ENCODE results near the gene STRBP. TPM values are rescaled to one million over a fixed set of nuclear protein-coding genes. Genes with fewer than 3 reads are reported as not detected.

The STRBP gene
- total and polyA plus RNA-seq, 9 of the 15 experiments (the other 6 are each of a cell fraction or from before 2014, with no cell fraction given): 27.7 to 84.0 (median 70.2) TPM

DNA sequence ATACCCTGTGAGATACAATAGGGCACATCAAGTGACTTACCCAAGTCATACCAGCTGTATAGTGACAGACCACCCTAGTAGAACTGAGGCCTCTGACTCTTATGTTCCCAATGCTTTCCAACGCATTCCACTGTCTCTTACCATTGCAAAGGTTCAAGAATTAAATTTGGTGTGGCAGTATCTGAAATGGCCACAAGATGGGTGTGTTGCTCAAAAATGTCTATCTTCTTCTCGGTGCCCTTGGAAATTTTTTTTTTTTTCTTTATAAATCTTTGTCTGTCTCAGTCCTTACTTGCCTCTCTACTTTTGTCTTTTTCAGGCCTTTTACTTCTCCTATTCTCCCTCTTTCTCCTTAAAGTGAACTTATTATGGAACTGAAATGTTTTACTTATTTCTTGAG, 186.6 kb downstream of the STRBP start (continued):
- TF ChIP-seq, protein P1, sequence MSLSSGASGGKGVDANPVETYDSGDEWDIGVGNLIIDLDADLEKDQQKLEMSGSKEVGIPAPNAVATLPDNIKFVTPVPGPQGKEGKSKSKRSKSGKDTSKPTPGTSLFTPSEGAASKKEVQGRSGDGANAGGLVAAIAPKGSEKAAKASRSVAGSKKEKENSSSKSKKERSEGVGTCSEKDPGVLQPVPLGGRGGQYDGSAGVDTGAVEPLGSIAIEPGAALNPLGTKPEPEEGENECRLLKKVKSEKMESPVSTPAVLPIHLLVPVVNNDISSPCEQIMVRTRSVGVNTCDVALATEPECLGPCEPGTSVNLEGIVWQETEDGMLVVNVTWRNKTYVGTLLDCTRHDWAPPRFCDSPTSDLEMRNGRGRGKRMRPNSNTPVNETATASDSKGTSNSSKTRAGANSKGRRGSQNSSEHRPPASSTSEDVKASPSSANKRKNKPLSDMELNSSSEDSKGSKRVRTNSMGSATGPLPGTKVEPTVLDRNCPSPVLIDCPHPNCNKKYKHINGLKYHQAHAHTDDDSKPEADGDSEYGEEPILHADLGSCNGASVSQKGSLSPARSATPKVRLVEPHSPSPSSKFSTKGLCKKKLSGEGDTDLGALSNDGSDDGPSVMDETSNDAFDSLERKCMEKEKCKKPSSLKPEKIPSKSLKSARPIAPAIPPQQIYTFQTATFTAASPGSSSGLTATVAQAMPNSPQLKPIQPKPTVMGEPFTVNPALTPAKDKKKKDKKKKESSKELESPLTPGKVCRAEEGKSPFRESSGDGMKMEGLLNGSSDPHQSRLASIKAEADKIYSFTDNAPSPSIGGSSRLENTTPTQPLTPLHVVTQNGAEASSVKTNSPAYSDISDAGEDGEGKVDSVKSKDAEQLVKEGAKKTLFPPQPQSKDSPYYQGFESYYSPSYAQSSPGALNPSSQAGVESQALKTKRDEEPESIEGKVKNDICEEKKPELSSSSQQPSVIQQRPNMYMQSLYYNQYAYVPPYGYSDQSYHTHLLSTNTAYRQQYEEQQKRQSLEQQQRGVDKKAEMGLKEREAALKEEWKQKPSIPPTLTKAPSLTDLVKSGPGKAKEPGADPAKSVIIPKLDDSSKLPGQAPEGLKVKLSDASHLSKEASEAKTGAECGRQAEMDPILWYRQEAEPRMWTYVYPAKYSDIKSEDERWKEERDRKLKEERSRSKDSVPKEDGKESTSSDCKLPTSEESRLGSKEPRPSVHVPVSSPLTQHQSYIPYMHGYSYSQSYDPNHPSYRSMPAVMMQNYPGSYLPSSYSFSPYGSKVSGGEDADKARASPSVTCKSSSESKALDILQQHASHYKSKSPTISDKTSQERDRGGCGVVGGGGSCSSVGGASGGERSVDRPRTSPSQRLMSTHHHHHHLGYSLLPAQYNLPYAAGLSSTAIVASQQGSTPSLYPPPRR (CRISPR knock-in tag; IDR thresholded peaks at IDR 0.05; ENCODE audit: borderline replicate concordance): no peak
- TF ChIP-seq CEBPB (tag; IDR thresholded peaks at IDR 0.05): no peak
- TF ChIP-seq, protein P2, sequence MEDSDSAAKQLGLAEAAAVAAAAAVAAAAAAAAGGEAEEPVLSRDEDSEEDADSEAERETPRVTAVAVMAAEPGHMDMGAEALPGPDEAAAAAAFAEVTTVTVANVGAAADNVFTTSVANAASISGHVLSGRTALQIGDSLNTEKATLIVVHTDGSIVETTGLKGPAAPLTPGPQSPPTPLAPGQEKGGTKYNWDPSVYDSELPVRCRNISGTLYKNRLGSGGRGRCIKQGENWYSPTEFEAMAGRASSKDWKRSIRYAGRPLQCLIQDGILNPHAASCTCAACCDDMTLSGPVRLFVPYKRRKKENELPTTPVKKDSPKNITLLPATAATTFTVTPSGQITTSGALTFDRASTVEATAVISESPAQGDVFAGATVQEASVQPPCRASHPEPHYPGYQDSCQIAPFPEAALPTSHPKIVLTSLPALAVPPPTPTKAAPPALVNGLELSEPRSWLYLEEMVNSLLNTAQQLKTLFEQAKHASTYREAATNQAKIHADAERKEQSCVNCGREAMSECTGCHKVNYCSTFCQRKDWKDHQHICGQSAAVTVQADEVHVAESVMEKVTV (CRISPR knock-in tag; IDR thresholded peaks at IDR 0.05): peak; percentile 48; the same call in 1 of the 2 replicates
- TF ChIP-seq GTF2E2 (tag; IDR thresholded peaks at IDR 0.05): no peak
- no peak for TF ChIP-seq ZNF57 (CRISPR knock-in tag; IDR thresholded peaks at IDR 0.05)
- TF ChIP-seq, protein P3, sequence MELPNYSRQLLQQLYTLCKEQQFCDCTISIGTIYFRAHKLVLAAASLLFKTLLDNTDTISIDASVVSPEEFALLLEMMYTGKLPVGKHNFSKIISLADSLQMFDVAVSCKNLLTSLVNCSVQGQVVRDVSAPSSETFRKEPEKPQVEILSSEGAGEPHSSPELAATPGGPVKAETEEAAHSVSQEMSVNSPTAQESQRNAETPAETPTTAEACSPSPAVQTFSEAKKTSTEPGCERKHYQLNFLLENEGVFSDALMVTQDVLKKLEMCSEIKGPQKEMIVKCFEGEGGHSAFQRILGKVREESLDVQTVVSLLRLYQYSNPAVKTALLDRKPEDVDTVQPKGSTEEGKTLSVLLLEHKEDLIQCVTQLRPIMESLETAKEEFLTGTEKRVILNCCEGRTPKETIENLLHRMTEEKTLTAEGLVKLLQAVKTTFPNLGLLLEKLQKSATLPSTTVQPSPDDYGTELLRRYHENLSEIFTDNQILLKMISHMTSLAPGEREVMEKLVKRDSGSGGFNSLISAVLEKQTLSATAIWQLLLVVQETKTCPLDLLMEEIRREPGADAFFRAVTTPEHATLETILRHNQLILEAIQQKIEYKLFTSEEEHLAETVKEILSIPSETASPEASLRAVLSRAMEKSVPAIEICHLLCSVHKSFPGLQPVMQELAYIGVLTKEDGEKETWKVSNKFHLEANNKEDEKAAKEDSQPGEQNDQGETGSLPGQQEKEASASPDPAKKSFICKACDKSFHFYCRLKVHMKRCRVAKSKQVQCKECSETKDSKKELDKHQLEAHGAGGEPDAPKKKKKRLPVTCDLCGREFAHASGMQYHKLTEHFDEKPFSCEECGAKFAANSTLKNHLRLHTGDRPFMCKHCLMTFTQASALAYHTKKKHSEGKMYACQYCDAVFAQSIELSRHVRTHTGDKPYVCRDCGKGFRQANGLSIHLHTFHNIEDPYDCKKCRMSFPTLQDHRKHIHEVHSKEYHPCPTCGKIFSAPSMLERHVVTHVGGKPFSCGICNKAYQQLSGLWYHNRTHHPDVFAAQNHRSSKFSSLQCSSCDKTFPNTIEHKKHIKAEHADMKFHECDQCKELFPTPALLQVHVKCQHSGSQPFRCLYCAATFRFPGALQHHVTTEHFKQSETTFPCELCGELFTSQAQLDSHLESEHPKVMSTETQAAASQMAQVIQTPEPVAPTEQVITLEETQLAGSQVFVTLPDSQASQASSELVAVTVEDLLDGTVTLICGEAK (IDR thresholded peaks at IDR 0.05): no peak
- TF ChIP-seq, protein P3 (CRISPR knock-in tag; IDR thresholded peaks at IDR 0.05): no peak
- TF ChIP-seq EWSR1 (IDR thresholded peaks at IDR 0.05; ENCODE audit: borderline replicate concordance, low read depth, partially characterized antibody): no peak
- TF ChIP-seq ZNF197 (CRISPR knock-in tag; IDR thresholded peaks at IDR 0.05; ENCODE audit: low read depth): no peak
- peak; percentile 87 for TF ChIP-seq ZNF384 (IDR thresholded peaks at IDR 0.05; ENCODE audit: low read depth, low read length)
- TF ChIP-seq SMC3 (conservative IDR thresholded peaks at IDR 0.05; ENCODE audit: insufficient read depth, low read depth, low read length): peak; percentile 78; the same call in 1 of the 2 replicates
- TF ChIP-seq ZNF165 (CRISPR knock-in tag; IDR thresholded peaks at IDR 0.05; ENCODE audit: borderline replicate concordance): no peak

Data from K562 (cell line).